HepG2 (cell line): ENCODE results near the gene POU6F2.

Experiments
- CTCF ChIP-seq: sonication (generic); formaldehyde crosslinking; IDR thresholded peaks from 2 replicates; pipeline ENCODE4 v1.5.0; 2020; ENCODE audit warnings: mild to moderate bottlenecking, missing genetic modification reagents, moderate library complexity
- E2F5 ChIP-seq: sonication (generic); formaldehyde crosslinking; conservative IDR thresholded peaks from 2 replicates; pipeline ENCODE4 v1.4.0; 2020; ENCODE audit warnings: missing genetic modification reagents
- POLR2G ChIP-seq: fragments of 200-400 bp; formaldehyde crosslinking; IDR thresholded peaks from 2 replicates; pipeline ENCODE4 v1.6.1; 2018; ENCODE audit warnings: mild to moderate bottlenecking, low read depth, low read length, moderate library complexity
- SMC3 ChIP-seq: IDR thresholded peaks from 2 replicates; pipeline ENCODE4 v1.6.1; 2011; ENCODE audit warnings: low read length, improper control_type of control experiment
- SRSF9 ChIP-seq: fragments of 200-400 bp; formaldehyde crosslinking; IDR thresholded peaks from 2 replicates; pipeline ENCODE4 v1.6.1; 2018; ENCODE audit warnings: borderline replicate concordance, mild to moderate bottlenecking, low read depth, low read length; ENCODE audit not compliant: insufficient read depth, poor library complexity, severe bottlenecking
- ZBTB4 ChIP-seq: sonication (generic); formaldehyde crosslinking; IDR thresholded peaks from 2 replicates; pipeline ENCODE4 v1.4.0; 2020; ENCODE audit warnings: missing genetic modification reagents, mild to moderate bottlenecking, borderline replicate concordance
- ZFX ChIP-seq: sonication (generic); formaldehyde crosslinking; IDR thresholded peaks from 2 replicates; pipeline ENCODE4 v1.4.0; 2020; ENCODE audit warnings: mild to moderate bottlenecking, low read depth, missing genetic modification reagents, moderate library complexity

- no peak for TF ChIP-seq ZFX
- no peak for TF ChIP-seq SMC3
- TF ChIP-seq ZBTB4: no peak
- TF ChIP-seq SRSF9: no peak
- no peak for TF ChIP-seq POLR2G
- no peak for TF ChIP-seq CTCF
- TF ChIP-seq E2F5 (CRISPR knock-in tag): no peak
Observed at GRCh38 chr7:39137480-39137879, 159.8 kb downstream of the POU6F2 start.
